NCI-H510A (cell line): ENCODE measurements around the gene LRRC74B.
"Not testable (repeated sequence)": the region's sequence is repeated elsewhere in the genome, so short reads cannot be mapped to it uniquely, and the experiment has no call there.

Source experiments
- DNase-seq: peaks from one replicate; lab custom pipeline; 2025; lab: John Stamatoyannopoulos, UW

LRRC74B gene

DNA sequence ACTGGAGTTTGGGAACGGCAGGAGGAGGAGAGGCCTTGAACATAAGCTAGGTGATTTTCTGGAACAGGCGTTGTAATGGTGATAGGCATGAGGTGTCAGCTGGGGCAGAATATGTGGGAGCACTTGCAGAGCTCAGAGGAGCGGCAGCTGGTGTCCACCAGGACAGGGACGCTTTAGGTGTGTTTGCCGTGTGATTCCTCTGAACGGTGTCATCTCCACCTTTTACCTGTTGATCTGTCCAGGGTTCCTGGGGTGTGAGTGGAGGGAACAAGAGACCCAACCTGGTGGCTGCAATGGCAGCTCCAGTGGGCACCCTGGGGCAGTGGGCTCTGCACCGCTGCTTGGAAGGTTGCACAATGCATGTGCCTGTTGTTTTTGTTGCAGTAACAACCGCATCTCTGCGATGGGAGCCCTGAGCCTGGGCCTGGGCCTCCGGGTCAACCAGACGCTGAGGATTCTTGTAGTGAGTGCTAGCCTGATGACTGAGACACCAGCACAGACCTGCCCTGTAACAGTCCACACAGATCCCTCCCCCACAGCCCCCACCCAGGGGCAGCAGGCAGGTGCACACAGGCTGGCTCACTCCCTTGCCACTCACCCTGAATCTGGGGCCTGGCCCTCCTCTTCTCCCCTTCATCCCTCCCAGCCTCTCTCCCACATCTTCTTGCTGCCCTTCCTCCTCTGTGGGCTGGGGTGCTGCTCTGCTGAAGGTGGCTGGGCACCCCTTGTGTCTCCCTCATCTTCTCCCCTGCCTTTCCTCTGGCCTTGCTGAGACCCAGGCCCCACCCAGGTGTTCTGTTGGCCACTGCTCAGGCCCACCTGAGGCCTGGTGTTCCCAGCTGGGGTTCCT lies 9.2 kb downstream of the LRRC74B start:
- no peak for DNase-seq

DNA sequence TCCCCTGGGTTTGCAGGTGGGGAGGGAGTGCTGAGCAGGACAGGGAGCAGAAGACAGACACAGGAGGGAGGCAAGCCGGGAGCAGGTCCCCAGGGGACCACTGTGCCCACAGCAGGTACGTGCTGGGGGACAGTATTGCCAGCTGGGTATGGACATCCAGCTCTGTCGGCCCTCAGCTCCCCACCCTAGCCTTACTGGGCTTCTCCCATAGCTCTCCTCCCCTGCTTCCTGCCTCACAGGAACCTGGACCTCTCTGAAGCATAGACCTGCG lies 9.8 kb downstream of the LRRC74B start:
- DNase-seq: no peak

DNA sequence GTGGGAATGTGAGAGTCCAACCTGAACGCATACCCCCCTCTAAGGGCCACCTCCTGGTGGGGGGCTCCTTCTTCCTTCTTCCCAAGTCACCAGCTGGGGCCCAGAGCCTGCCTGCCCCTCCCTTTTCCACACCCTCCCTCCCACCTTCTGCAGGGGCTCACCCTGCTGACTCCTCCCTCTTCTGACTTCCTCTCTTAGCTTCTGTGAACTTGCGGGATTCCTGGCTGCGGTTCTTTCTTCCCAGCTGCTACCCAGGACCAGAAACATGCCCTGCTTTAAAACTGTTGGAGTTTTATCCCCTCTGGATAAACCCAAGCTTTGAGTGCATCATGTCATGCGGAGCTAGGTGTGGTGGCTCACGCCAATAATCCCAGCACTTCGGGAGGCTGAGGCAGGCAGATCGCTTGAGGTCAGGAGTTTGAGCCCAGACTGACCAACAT lies 10.2 kb downstream of the LRRC74B start:
- no peak for DNase-seq

DNA sequence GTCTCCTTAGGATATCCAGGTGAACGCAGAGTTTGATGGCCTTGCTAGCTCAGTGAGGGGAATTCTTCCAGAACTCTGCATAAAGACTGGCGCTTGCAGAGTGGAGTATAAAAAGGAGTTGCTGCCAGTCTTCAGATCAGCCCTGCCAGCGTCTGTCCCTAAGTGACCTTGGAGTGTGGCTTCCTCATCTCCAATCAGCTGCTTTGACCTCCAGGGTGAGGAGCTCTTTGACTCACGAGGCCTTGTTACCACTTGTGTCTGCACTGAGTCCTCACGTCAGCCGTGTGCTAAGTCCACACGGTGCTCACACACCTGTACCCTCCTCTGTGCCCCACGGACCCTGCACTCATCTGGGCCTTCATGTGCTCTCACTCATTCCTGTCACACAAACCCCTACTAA lies 14.6 kb downstream of the LRRC74B start:
- not testable (repeated sequence) for DNase-seq

DNA sequence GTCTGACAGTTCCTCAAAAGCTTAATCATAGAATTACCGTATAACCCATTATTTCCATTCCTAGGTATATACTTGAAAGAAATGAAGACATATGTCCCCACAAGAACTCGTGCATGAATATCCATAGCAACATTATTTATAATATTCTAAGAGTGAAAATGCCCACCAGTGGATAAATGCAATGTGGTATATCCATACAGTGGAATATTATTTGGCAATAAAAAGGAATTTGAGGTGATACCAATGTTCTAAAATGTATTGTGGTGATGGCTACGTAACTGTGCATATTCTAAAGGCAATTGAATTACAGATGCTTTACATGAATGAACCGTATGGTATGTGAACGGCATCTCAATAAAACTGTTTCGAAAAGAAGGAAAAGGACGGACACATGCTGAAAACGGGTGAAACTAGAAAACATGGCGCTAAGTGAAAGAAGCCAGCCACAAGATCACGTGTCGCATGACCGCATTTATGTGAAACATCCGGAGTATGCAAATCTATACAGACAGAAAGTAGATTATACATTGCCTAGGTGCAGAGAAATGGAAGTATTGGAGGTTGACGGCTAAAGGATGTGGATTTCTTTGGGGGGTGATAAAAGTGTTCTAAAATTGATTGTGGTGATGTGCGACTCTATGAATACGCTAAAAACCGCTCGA lies 16.0 kb downstream of the LRRC74B start:
- DNase-seq: not testable (repeated sequence)

DNA sequence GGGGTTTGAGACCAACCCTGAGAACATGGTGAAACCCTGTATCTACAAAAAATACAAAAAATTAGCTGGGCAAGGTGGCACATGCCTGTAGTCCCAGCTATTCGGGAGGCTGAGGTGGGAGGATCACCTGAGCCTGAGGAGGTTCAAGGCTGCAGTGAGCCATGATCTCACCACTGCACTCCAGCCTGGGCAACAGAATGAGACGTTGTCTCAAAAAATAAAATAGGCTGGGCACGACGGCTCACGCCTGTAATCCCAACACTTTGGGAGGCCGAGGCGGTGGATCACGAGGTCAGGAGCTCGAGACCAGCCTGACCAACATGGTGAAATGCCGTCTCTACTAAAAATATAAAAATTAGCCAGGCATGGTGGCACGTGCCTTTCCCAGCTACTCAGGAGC lies 18.7 kb downstream of the LRRC74B start:
- not testable (repeated sequence) for DNase-seq

DNA sequence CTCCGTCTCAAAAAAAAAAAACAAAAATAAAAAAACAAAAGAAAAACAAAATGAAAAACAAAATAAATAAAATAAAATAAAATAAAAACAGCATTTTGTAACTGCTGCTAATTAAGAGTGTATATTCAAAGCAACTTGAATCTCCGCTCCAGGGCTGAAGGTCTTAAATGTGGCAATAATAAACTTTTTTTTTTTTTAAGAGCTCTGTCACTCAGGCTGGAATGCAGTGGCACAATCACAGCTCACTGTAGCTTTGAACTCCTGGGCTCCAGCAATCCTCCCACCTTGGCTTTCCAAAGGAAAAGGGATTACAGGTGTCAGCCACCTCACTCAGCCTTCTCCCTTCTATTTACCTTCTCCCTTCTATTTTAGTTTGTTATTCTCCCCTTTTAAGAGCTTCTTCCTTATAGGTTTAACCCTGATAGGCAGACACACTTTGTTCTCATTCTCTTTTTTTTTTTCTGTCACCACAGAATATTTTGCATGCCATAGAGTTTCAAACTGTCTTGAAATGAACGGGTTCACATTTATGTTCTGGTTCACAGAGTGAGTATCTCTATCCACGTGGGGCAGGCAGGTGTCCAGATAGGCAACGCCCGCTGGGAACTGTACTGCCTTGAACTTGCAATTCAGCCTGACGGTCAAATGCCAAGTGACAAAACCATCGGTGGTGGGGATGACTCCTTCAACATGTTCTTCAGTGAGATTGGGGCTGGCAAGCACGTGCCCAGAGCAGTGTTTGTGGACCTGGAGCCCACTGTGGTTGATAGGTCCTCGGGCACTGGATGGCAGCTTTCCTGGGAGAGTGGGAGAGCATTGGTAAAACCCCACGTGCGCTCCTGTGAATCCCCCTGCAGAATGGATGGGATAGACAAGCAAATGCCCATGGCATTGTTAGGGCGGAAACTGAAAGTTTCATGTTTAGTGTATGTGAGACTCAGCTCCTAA lies 19.4 kb downstream of the LRRC74B start:
- no peak for DNase-seq

DNA sequence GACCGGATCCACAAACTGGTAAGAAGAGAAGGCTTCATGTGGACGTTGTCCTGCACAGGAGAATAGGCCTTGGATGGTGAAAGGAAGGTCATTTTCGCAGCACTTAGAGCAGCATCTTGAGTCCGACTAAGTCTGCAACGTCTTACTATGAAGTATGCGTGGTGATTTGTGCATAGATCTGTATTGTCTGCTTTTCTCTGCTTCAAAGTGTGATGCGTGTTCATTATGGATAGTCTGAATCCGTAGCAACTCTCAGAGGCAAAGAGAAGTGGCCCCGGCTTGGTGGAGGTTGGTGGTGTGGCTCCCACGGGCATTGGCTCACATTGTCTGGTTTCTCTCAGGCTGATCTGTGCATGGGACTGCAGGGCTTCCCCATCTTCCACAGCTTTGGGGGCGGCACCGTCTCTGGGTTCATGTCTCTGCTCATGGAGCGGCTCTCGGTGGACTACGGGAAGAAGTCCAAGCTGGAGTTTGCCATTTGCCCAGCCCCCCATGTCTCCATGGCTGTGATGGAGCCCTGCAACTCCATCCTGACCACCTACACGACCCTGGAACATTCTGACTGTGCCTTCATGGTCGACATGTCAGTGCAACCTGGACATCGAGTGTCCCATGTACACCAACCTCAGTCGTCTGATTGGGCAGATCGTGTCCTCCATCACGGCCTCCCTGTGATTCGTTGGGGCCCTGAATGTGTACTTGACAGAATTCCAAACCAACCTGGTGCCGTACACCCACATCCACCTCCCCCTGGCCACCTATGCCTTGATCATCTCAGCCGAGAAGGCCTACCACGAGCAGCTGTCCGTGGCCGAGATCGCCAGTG lies 21.5 kb downstream of the LRRC74B start:
- no peak for DNase-seq

DNA sequence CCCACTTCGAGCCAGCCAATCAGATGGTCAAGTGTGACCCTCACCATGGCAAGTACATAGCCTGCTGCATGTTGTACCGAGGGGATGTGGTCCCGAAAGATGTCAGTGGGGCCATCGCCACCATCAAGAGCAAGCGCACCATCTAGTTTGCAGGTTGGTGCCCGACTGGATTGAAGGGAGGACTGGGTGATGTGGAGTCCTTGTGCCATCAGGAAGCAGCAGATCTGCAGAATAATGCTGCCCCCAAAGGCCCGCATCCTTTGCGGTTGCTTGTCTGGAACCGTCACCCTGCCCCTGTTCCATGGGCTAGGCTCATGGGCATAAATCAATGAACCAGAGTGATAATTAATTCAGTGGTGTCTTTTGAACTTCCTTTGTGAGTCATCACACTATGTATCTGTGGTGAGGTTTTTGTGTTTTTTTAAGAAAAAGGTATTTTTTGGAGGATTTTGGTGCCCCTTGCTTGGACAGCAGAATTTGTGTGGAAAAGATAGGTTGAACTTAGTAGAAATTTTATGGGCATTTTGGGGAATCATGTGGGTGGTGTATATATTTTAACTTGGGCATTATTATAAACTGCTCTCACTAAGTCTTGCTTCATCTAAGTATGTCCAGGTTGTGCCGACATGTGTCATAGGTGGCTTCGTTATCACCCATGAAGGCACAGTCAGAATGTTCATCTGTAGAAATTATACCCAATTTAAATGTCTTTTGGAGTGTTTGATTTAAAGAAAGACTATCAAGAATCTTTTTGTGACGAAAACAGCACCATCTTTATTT lies 22.3 kb downstream of the LRRC74B start:
- DNase-seq: no peak

DNA sequence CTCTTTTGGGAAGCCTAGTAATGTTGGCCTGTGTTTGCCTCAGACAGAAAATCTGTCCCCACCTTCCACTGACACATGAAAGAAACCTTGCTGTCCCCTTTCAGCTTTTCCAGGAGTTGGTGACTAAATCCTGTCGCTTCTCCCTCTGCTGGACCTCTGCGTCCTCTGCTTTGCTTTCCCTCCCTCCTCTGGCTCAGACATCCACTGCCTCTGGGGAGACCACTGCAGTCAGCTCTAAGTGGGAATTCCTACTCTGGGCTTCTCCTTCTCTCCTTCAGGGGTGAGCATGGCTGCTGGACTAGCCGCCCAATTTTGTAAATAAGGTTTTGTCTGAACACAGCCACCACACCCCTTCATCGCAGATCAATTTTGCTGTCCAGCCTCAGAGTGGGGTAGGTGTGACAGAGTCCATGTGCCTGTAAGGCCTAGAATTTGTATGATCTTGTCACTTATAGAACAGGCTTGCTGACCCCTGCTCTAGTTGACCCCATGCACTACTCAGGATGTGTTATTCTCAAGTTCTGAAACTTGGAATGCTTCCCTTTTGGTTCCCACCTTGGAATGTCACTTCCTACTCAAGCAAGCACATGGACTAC lies 23.0 kb downstream of the LRRC74B start:
- no peak for DNase-seq

DNA sequence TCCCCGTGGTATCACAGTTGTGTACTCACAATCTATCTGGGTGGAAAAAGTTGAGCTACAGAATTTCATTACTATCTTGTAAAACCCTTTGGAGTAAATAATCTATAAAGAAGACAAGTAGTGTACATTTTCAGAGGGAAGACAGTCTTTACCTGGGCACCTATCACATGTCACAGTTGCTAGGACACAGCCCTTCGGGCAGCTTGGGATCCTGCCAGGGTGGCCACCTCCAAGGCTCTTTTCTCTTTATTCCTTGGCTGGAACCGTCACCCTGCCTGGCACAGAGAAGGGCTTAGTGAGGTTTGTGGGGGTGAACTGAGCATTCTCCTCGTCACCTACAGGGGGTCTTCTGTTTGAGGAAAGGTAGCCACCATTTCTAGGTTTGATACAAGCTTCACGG lies 23.6 kb downstream of the LRRC74B start:
- no peak for DNase-seq

DNA sequence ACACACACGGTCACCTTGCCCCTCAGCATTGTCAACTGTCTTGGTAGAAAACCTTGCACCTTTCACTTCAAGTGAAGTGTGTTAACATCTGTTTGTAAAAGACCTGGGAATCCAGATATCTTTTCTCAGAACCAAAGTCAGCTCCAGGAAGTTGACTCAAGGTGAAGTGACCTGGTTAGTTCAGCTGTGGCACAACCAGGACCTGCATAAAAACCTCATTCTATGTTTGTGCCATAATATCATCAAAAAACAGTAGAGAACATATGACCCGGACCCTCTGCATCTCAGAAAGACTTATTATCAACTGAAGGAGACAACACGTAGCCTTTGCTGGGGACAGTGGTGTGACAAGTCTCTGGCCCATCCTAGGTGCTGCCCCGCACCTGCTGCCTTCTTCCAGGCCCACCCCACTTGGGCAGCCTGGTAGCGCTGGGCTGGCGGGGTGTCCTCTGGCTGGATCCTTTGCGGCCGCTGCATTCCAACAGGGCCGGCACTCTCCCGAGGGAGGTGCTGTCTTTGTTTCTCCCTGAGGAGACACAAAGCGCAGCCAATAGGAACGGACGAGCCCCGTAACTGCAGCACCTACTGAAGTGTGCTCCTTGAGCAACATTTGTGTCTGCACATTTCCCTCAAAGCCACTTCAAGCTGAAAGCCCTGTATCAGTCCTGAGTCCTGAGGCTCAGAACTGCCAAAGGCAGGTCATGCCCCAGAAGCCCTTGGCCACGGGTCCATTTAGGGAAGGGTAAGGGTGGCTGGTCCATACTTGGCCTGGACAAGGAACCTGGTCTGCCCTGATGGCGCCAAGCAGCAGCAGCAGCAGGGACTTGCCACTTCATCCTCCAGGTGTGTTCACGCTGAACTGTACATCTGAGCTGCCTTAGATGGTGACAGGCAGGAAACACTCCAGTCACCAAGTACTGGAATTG lies 25.2 kb downstream of the LRRC74B start:
- no peak for DNase-seq

DNA sequence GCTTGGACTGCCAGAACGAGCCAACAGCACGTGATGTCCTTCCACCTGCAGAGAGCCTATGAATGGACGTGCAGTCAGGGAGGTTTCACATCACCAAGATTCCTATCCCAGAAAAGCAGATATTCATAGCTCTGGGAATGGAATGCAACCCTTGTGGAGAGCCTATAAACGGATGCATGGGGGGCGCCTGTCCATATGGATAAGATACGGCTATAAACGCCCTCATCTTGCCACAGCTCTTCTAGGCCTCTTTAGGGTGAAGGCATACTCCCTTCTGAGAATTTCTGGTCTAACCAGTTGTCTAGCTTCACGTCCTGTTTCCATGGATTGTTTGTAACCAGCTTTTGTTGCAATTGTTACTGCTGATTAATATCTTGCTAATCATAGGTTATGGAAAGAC lies 26.1 kb downstream of the LRRC74B start:
- not testable (repeated sequence) for DNase-seq

DNA sequence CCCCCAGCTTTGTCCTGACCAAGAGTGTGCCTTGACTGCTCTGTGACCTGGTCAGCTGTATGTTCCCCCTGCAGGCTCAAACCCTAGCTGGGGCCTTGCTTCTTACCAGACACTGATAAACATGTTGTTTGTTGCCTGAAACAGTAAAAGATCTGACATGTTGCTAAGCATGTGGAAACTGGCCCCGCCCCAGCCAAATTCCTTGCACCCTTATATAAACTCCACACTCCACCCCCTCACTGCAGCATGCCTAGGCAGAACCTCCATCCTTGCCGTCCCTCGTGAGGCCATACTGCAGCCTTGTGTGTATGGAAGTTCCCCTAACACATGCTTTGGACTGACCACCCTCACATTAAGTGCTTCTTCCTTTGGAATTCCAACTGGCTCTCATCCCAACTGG lies 27.3 kb downstream of the LRRC74B start:
- no peak for DNase-seq

DNA sequence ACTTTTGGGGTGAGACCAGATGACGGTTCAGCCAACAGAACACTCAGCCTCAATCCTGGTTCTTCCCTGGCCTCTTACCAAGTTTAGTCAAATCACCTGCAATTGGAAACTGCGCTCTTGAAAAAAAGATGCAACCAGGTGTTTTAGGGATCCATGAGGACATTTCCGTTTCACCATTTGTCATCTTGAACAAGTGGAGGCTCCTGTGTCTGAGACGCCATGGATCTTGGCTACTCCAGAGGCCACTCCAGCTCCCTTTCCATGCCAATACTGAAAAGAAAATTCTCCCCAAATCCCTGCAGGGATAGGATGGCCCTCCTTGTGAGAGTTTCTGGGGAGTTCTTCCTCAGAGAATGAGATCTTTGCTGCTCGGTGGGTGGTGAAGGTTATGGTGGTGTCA lies 27.7 kb downstream of the LRRC74B start:
- no peak for DNase-seq

DNA sequence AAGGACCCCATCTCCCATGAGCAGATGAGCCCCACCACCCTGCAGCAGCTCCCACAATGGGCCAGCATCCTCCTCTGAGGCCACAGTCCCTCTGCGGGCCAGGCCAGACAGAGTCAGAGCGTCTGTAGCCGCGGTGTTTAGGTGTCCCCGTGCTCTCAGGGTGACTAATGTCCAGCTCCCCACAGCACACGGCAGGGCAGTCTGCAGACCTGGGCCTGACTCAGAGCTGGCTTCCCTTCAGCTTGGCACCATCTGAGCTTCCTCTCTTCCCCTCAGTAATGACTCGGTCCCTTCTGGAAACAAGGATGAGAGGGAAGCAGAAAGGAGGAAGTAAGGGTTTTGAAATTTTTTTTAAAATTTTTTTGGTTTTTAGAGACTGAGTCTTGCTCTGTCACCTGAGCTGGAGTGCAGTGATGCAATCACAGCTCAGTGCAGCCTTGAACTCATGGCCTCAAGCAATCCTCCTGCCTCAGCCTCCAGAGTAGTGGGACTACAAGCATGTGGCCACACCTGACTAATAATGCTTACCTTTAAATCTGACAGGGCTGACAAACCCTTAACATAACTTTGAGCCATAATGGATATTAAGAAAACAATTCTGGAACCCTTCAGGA lies 28.5 kb downstream of the LRRC74B start:
- DNase-seq: no peak

DNA sequence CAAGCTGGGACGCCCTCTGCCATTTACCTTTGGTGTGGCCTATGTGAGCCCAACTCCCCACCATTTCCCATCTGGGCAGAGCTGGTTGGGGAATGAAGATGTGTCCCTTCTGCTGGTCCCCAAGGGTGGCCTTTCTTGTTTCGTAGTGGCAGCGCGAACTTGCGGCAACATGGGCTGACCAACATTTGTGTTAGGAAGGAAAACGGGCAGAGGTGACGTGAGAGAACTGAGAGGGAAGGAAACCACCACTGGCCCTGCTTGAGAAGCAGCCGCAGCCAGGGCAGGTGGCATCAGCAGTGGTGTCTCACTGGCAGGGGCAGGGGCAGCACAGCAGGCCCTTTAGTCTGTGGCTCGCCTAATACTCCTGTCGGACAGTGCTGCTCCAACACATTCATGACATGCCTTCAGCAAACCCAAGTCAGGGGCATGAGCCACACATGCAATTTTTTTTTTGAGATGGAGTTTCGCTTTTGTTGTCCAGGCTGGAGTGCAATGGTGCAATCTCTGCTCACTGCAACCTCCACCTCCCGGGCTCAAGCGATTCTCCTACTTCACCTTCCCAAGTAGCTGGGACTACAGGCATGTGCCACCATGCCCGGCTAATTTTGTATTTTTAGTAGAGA lies 29.9 kb downstream of the LRRC74B start:
- DNase-seq: no peak

DNA sequence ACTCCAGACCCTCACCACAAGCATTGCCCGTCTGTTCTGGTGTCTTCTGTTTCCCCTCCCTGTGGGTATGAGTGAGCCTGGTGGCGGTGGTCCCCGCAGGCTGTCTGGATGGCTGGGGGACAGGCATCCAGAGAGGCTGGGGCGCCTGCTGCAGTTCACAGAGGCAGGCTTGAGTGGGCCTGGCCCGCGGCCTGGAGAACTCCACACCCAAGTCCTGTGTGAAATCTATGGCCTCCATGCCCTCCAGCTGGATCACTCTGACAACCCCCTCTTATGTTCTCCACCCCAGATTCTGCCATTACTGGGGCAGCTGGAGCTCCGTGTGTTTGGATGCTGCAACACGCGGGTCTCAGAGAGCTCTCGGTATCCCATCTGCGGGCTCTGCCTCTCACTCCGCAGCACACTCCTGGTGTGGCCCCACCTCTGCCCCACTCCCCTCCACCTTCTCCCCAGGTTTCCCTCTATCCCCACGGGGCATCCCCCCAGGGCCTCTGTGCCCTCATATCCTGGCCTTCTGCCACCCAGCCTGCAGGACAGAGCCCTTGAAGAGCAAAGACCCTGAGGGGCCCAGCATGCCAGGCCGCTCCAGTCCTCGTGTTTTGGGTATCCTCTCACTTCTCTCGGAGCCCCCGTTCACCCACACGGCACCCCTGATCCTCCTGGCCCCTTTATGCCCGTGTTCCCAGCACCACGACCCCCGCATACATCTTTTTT lies 31.3 kb downstream of the LRRC74B start:
- DNase-seq: no peak
